HepG2 (cell line): Measurements from ENCODE around the gene ADAMTS13. TPM values are rescaled to one million over a fixed set of nuclear protein-coding genes. Genes with fewer than 3 reads are reported as not detected.
A peak's percentile ranks its signal among the peaks of the same experiment; 100 is the strongest.

ENCODE experiments used
- CCAR2 ChIP-seq: fragments of 200-400 bp; formaldehyde crosslinking; optimal IDR thresholded peaks from 2 replicates; pipeline ENCODE3; 2018; ENCODE audit warnings: low read depth, mild to moderate bottlenecking, low read length, moderate library complexity
- E2F2 ChIP-seq: sonication (generic); formaldehyde crosslinking; IDR thresholded peaks from 2 replicates; pipeline ENCODE4 v1.4.0; 2020; ENCODE audit warnings: missing genetic modification reagents, borderline replicate concordance
- FUBP1 ChIP-seq: sonication (generic); formaldehyde crosslinking; IDR thresholded peaks from 2 replicates; pipeline ENCODE4 v1.5.1; 2020; ENCODE audit warnings: missing genetic modification reagents, mild to moderate bottlenecking, borderline replicate concordance
- HMGXB3 ChIP-seq: sonication (generic); formaldehyde crosslinking; IDR thresholded peaks from 2 replicates; pipeline ENCODE4 v1.4.0; 2020; ENCODE audit warnings: missing genetic modification reagents, borderline replicate concordance
- IKZF5 ChIP-seq: IDR thresholded peaks from 2 replicates; pipeline ENCODE4 v1.6.1; 2018; ENCODE audit warnings: missing genetic modification reagents, mild to moderate bottlenecking, missing compliant biosample characterization
- KLF12 ChIP-seq: sonication (generic); formaldehyde crosslinking; IDR thresholded peaks from 2 replicates; pipeline ENCODE4 v1.4.0; 2020; ENCODE audit warnings: missing genetic modification reagents, borderline replicate concordance
- MAF1 ChIP-seq: sonication (generic); formaldehyde crosslinking; IDR thresholded peaks from 2 replicates; pipeline ENCODE4 v1.5.0; 2020; ENCODE audit warnings: missing genetic modification reagents, borderline replicate concordance
- MYC ChIP-seq: sonication (generic); formaldehyde crosslinking; IDR thresholded peaks from 2 replicates; pipeline ENCODE4 v1.9.0; 2021; ENCODE audit warnings: missing genetic modification reagents, borderline replicate concordance
- POLR2G ChIP-seq: fragments of 200-400 bp; formaldehyde crosslinking; IDR thresholded peaks from 2 replicates; pipeline ENCODE4 v1.6.1; 2018; ENCODE audit warnings: mild to moderate bottlenecking, low read depth, low read length, moderate library complexity
- RFX5 ChIP-seq: IDR thresholded peaks from 2 replicates; pipeline ENCODE4 v1.6.1; 2011; ENCODE audit warnings: low read depth, low read length, improper control_type of control experiment
- SETDB1 ChIP-seq: sonication (generic); formaldehyde crosslinking; IDR thresholded peaks from 2 replicates; pipeline ENCODE4 v1.5.1; 2020; ENCODE audit warnings: missing genetic modification reagents, mild to moderate bottlenecking, borderline replicate concordance
- SIX1 ChIP-seq: sonication (generic); formaldehyde crosslinking; IDR thresholded peaks from 2 replicates; pipeline ENCODE4 v1.4.0; 2020; ENCODE audit warnings: missing genetic modification reagents, borderline replicate concordance
- SP5 ChIP-seq: IDR thresholded peaks from 2 replicates; pipeline ENCODE4 v1.6.1; 2016; ENCODE audit warnings: low read depth, borderline replicate concordance
- TCF7L2 ChIP-seq: IDR thresholded peaks from 2 replicates; pipeline ENCODE4 v1.6.1; 2011; ENCODE audit warnings: mild to moderate bottlenecking, low read depth, low read length, moderate library complexity
- ZBTB46 ChIP-seq: sonication (generic); formaldehyde crosslinking; IDR thresholded peaks from 2 replicates; pipeline ENCODE4 v1.4.0; 2020; ENCODE audit warnings: mild to moderate bottlenecking, missing genetic modification reagents, borderline replicate concordance
- ZNF317 ChIP-seq: sonication (generic); formaldehyde crosslinking; IDR thresholded peaks from 2 replicates; pipeline ENCODE4 v1.5.0; 2020; ENCODE audit warnings: mild to moderate bottlenecking, missing genetic modification reagents
- ZNF556 ChIP-seq: sonication (generic); formaldehyde crosslinking; IDR thresholded peaks from 2 replicates; pipeline ENCODE4 v1.4.0; 2020; ENCODE audit warnings: mild to moderate bottlenecking, missing genetic modification reagents, borderline replicate concordance
- ZNF644 ChIP-seq: IDR thresholded peaks from 2 replicates; pipeline ENCODE4 v1.6.1; 2016; ENCODE audit warnings: low read depth
- polyA plus RNA-seq, 8 experiments: library from polyadenylated mRNA; depleted of rRNA in 3 of 8; stranded (reverse) in 7 of 8; unstranded in 1 of 8; fragments of >200 nt; fragmentation: Illumina TruSeq in 4 of 8; extraction: Trizol in 4 of 8; gene quantifications; 2 replicates each; pipeline versions ENCODE4 v1.2.1 to v1.2.3, GENCODE V29; 2011 to 2016; ENCODE audit warnings: low read depth in 4 of 8, missing spikeins in 1 of 8, mixed read lengths in 1 of 8; ENCODE audit not compliant: insufficient read depth in 1 of 8
- total RNA-seq, 5 experiments: library from RNA; depleted of rRNA; stranded (reverse); fragments of >200 nt; fragmentation: Illumina TruSeq; extraction: Trizol; gene quantifications; 2 replicates each; pipeline ENCODE4 v1.2.3, GENCODE V29; 2016; ENCODE audit warnings: low read depth in 1 of 5

The ADAMTS13 gene
- total and polyA plus RNA-seq, 2 of the 13 experiments (the other 11 are each of a cell fraction or from before 2014, with no cell fraction given) = 0.91 to 4.5 TPM

GRCh38 chr9:133460405-133461175, 38.4 kb downstream of the ADAMTS13 start (continued):
- TF ChIP-seq E2F2 (CRISPR knock-in tag) = no peak
- TF ChIP-seq SETDB1 = no peak
- TF ChIP-seq RFX5 = peak; percentile 72; the same call in 1 of the 2 replicates
- no peak for TF ChIP-seq FUBP1 (CRISPR knock-in tag)
- no peak for TF ChIP-seq MAF1 (CRISPR knock-in tag)
- TF ChIP-seq ZBTB46 (CRISPR knock-in tag) = 0 out of 2 replicates have a peak, but pooled peaks have one; percentile 58
- TF ChIP-seq SP5 = peak; percentile 74
- TF ChIP-seq ZNF644 (CRISPR knock-in tag) = no peak
- TF ChIP-seq HMGXB3 (CRISPR knock-in tag) = peak; percentile 34; the same call in 1 of the 2 replicates
- TF ChIP-seq ZNF317 (CRISPR knock-in tag) = peak; percentile 76
- no peak for TF ChIP-seq IKZF5 (CRISPR knock-in tag)
- no peak for TF ChIP-seq CCAR2
- peak; percentile 75 for TF ChIP-seq POLR2G
- TF ChIP-seq MYC (CRISPR knock-in tag) = peak; percentile 45; the same call in 1 of the 2 replicates
- peak; percentile 19; the same call in 1 of the 2 replicates for TF ChIP-seq ZNF556 (CRISPR knock-in tag)
- TF ChIP-seq SIX1 (CRISPR knock-in tag) = peak; percentile 12; the same call in 1 of the 2 replicates
- peak; percentile 27; the same call in 1 of the 2 replicates for TF ChIP-seq KLF12 (CRISPR knock-in tag)
- no peak for TF ChIP-seq TCF7L2
